ENCODE results near the gene CHCHD6. TPM values are rescaled to one million over a fixed set of nuclear protein-coding genes. Genes with fewer than 3 reads are reported as not detected.

The CHCHD6 gene
- total RNA-seq, 4 donors from 2014 or later: 30.3 to 46.5 (median 33.6) TPM

DNA sequence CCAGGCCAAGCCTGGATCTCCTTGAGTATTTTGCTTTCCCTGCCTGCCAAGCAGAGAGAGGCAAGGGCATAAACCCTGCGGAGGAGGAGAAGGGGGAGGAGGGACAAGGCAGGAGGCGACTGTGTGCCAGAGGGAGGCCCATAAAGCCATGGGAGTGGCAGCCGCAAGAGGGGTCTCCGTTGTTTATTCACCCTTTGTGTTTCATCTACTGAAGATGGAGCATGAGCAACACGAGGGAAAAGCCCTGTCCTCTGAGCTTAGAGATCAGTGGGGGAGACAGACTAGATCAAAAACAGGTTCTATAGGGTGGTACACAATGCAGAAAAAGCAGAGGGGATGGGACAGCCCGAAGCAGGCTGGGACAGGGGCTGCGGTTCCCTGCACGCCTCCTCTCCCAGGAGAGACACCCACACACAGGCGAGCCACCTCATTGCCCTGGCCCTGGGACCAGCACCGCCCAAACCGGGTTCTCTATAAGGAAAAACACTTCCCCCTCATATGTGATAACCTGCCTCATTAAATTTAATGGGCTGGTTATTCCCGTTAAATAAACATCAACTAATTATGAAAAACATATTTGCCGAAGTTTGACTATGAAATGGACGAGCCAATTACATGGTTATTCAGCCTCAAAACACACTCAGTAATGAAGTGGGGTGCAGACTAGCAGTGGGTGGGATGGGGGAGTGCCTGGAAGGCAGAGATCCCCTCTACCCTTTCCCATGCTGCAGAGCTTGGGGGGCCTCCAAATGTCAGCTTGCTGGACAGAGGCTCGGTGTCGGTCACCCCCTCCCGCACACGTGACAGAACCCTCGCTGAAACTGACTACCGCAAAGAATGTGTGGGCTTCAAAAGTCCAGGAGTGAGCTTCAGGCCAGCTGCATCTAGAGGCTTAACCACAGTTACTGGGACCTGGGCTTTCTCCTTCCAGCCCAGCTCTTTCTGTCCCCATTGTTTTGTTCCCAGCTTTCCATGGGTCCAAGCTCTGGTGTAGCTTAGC is 264.7 kb downstream of the CHCHD6 start:
- Histone ChIP-seq H3K4me1 (peaks cover 0 to 17% (median 12%) of the 10 kb centered on the region in 4 donors), H3K27me3 (no peaks in the 10 kb centered on the region), H3K9me3 (peaks cover 0 to 2% (median 0%) of the 10 kb centered on the region in 4 donors), H3K36me3 (no peaks in the 10 kb centered on the region), H3K4me3 (no peak overlapping the region), H3K27ac (no peak overlapping the region)
- TF ChIP-seq POLR2A (IDR thresholded peaks at IDR 0.05) (no peak), EP300 (IDR thresholded peaks at IDR 0.05) (no peak)
- TF ChIP-seq, protein P1, sequence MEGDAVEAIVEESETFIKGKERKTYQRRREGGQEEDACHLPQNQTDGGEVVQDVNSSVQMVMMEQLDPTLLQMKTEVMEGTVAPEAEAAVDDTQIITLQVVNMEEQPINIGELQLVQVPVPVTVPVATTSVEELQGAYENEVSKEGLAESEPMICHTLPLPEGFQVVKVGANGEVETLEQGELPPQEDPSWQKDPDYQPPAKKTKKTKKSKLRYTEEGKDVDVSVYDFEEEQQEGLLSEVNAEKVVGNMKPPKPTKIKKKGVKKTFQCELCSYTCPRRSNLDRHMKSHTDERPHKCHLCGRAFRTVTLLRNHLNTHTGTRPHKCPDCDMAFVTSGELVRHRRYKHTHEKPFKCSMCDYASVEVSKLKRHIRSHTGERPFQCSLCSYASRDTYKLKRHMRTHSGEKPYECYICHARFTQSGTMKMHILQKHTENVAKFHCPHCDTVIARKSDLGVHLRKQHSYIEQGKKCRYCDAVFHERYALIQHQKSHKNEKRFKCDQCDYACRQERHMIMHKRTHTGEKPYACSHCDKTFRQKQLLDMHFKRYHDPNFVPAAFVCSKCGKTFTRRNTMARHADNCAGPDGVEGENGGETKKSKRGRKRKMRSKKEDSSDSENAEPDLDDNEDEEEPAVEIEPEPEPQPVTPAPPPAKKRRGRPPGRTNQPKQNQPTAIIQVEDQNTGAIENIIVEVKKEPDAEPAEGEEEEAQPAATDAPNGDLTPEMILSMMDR (IDR thresholded peaks at IDR 0.05): no peak
- no peak for DNase-seq (ENCODE audit: low spot score in 2 of 2)
- WGBS, 2 donors: 60 to 62% methylated on average over 20 of the region's 20 CpGs

DNA sequence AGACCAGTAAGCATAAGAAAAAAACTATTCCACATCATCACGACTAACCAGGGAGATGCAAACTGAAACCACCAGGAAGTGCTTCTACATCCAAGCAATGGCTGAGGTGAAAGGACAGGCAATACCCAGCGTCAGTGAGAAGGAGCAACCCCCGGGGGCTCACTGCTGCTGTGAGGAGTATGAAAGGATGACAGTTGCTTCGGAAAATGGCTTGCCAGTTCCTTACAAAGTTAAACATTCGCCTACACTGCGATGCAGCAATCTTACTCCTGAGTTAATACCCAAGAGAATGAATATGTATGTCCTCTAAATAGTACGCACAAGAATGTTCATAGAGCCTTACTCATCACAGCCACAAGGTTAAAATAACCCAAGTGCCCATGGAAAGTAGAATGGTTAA is 265.5 kb downstream of the CHCHD6 start:
- Histone ChIP-seq H3K4me3 (no peak overlapping the region), H3K27ac (peak overlapping the region in 1 of 4 donors; percentile 17), H3K36me3 (no peaks in the 10 kb centered on the region), H3K27me3 (no peaks in the 10 kb centered on the region), H3K4me1 (peaks cover 0 to 17% (median 12%) of the 10 kb centered on the region in 4 donors), H3K9me3 (peaks cover 0 to 10% (median 0%) of the 10 kb centered on the region in 4 donors)
- 36 to 55% methylated on average over 7 of the region's 7 CpGs for WGBS, 2 donors
- no peak for DNase-seq (ENCODE audit: low spot score in 2 of 2)
- TF ChIP-seq POLR2A (IDR thresholded peaks at IDR 0.05) (no peak), EP300 (IDR thresholded peaks at IDR 0.05) (no peak)
- TF ChIP-seq, protein P1 (IDR thresholded peaks at IDR 0.05): no peak

DNA sequence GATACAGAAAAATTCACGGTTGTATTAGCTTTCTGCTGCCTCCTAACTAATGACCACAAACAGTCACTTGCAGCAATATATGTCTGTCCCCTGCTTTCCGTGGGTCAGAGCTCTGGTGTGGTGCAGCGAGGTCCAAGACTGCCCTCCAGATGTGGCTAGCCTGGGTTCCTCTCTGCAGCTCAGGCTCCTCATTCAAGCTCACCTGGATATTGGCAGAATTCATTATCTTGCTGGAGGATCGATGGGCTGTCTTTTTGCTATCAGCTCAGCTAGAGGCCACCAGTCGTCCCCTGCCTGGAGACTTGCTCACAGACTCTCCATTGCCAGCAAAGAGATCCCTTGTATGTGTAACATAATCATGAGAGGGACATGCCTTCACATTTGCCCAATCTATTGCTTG is 266.1 kb downstream of the CHCHD6 start:
- TF ChIP-seq POLR2A (IDR thresholded peaks at IDR 0.05) (no peak), EP300 (IDR thresholded peaks at IDR 0.05) (no peak)
- TF ChIP-seq, protein P1 (IDR thresholded peaks at IDR 0.05): no peak
- H3K27ac ChIP-seq: peak overlapping the region in 1 of 4 donors; percentile 17
- no peaks in the 10 kb centered on the region for H3K36me3 ChIP-seq
- peaks cover 0 to 17% (median 12%) of the 10 kb centered on the region in 4 donors for H3K4me1 ChIP-seq
- 74 to 78% methylated on average over 5 of the region's 5 CpGs for WGBS, 2 donors
- H3K27me3 ChIP-seq: no peaks in the 10 kb centered on the region
- no peak overlapping the region for H3K4me3 ChIP-seq
- H3K9me3 ChIP-seq: peaks cover 0 to 16% (median 0%) of the 10 kb centered on the region in 4 donors
- DNase-seq (ENCODE audit: low spot score in 2 of 2): no peak

DNA sequence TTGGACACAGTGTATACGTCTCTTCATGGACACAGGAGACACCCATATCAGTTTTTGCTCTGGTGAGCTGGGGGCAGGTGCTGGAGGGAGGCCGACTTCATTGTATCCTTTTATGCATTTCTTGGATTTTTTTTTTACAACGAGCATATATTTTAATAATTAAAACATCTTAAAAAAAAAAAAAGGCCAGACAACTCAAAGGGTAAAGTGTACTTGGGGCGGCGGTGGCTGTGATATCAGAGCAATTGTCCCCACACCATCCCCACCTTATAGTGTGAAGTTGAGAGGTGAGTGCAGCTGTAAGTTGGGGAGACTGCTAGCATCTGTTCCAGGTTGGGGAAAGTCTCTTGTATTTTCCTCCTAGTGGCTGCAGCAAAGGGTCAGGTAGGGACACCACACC is 266.9 kb downstream of the CHCHD6 start:
- no peak overlapping the region for H3K4me3 ChIP-seq
- no peaks in the 10 kb centered on the region for H3K36me3 ChIP-seq
- TF ChIP-seq, protein P1 (IDR thresholded peaks at IDR 0.05): no peak
- TF ChIP-seq POLR2A (IDR thresholded peaks at IDR 0.05): no peak
- TF ChIP-seq EP300 (IDR thresholded peaks at IDR 0.05): no peak
- WGBS, 2 donors: 86 to 92% methylated on average over 5 of the region's 5 CpGs
- DNase-seq (ENCODE audit: low spot score in 2 of 2): no peak
- peaks cover 0 to 17% (median 12%) of the 10 kb centered on the region in 4 donors for H3K4me1 ChIP-seq
- peak overlapping the region in 1 of 4 donors; percentile 69 for H3K27ac ChIP-seq
- H3K27me3 ChIP-seq: no peaks in the 10 kb centered on the region
- H3K9me3 ChIP-seq: peaks cover 0 to 22% (median 0%) of the 10 kb centered on the region in 4 donors

DNA sequence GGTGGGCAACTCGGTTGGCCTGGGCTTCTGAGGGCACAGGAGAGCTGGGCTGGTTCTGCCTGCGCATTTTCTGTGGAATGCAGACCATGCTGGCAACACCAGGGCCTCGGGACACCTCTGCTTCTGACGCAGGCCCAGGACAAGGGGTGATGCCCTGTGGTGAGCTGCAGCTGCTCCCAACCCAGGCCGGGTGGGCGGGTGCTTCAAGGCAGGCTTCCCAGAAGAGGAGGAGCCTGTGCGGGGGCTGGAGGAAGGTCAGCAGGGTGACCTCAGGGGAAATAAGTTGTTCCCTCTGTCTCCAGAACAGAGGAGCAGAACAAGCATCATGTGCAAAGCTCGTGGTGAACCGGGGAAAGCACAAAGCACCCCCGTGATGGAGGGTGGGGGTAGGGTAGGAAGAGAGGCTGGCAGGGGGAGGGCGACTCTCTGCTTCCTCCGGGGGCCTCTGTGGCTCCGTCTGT is 267.9 kb downstream of the CHCHD6 start:
- DNase-seq (ENCODE audit: low spot score in 2 of 2): peak; percentile 69 to 70
- H3K9me3 ChIP-seq: peaks cover 0 to 23% (median 0%) of the 10 kb centered on the region in 4 donors
- H3K36me3 ChIP-seq: no peaks in the 10 kb centered on the region
- no peaks in the 10 kb centered on the region for H3K27me3 ChIP-seq
- H3K4me1 ChIP-seq: peaks cover 0 to 17% (median 12%) of the 10 kb centered on the region in 4 donors
- WGBS, 2 donors: 13 to 17% methylated on average over 10 to 12 of the region's 13 CpGs
- no peak for TF ChIP-seq POLR2A (IDR thresholded peaks at IDR 0.05)
- TF ChIP-seq, protein P1 (IDR thresholded peaks at IDR 0.05): no peak
- TF ChIP-seq EP300 (IDR thresholded peaks at IDR 0.05): peak; percentile 69 to 84
- peak overlapping the region in 2 of 4 donors; percentile 69 to 80 for H3K27ac ChIP-seq
- no peak overlapping the region for H3K4me3 ChIP-seq
